NCI-H2227 (cell line): ENCODE data around the gene C4A.
"Not testable (repeated sequence)": the region's sequence is repeated elsewhere in the genome, so short reads cannot be mapped to it uniquely, and the experiment has no call there.

Source experiments
- DNase-seq: peaks from one replicate; lab custom pipeline; 2025; ENCODE audit not compliant: unreplicated experiment; lab: John Stamatoyannopoulos, UW

C4A gene

DNA sequence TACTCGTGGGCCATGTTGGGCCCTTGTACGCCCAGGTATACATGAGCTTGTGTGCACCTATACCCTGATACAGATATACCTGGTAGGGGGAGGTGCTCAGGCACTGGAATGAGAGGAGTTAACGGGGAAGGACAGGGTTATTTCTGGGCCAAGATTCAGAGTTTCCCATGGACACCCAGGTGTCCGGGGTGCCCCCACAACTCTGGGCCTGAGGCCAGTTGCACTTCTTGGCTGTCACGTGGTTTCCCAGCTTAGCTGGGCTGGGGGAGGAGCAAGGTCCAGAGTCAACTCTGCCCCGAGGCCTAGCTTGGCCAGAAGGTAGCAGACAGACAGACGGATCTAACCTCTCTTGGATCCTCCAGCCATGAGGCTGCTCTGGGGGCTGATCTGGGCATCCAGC, at the start of gene C4A:
Gene C4A (plus strand): TSS at position 314 of the 400 bp plus-strand sequence. CDS start 51 bp downstream, at position 365.
- DNase-seq = not testable (repeated sequence)

DNA sequence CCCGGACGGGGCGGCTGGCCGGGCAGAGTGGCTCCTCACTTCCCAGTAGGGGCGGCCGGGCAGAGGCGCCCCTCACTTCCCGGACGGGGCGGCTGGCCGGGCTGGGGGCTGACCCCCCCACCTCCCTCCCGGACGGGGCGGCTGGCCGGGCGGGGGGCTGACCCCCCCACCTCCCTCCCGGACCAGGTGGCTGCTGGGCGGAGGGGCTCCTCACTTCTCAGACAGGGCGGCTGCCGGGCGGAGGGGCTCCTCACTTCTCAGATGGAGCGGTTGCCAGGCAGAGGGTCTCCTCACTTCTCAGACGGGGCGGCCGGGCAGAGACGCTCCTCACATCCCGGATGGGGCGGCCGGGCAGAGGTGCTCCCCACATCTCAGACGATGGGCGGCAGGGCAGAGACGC, 49.7 kb upstream of the C4A start:
- not testable (repeated sequence) for DNase-seq

DNA sequence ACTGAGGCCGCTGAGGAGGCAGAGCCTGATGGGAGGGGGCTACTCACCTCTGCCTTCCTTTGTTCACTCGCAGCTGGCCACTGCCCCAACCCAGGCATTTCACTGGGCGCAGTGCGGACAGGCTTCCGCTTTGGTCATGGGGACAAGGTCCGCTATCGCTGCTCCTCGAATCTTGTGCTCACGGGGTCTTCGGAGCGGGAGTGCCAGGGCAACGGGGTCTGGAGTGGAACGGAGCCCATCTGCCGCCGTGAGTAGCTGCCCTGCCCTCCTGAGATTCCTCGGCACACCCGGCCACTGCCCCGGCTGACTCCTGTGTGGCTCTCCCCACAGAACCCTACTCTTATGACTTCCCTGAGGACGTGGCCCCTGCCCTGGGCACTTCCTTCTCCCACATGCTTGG, 48.3 kb upstream of the C4A start:
- no peak for DNase-seq

DNA sequence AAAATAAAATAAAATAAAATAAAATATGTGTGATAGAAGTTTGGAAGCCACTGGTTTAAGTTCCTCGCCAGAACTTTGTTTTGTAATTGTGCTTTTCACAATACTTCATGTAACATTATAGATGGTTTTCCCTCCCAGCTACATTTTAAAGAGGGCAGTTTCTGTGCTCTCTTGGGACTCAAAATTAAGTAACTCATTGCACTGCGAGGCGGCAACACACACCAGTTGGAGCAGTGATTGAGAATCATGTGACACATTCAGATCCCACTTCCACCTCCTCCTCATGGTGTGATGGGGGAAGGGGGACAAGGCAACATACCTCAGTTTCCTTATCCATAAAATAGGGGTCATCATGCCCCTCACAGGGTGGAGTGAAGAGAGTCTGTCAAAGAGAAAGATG, 46.8 kb upstream of the C4A start:
- DNase-seq = no peak

DNA sequence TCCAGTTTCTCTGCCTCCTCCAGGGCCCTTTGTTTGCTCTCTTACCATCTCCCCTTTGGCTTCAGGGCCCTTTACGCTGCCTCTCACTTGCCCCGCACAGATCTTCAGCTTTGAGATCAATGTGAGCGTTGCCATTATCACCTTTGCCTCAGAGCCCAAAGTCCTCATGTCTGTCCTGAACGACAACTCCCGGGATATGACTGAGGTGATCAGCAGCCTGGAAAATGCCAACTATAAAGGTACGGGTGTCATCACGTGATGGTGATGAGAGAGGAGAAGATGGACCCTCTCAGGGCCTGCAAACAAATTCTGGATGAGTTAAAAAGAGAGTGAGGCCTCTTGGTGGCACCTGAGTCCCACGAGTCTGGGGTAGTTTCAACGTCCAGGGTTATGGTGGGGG, 46.0 kb upstream of the C4A start:
- DNase-seq = no peak

DNA sequence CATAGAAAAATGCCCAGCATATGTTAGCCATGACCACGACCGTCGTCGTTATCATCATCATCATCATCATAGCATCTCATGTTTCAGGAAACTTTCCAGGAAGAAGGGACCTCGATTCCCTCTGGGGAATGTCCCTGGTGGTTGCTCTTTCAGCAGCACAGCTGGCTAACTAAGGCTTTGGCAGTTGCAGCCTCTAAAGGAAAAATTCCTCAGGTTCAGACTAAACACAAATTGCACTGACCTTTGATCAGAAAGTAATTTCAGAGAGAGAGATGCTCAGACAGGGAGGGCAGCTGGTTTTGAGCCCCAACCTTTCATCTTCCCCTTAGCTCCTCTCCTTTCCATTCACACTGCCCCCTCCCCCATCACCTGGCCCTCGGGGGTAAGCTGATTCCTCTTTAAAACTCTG, 41.6 kb upstream of the C4A start:
- peak; percentile 19 for DNase-seq

DNA sequence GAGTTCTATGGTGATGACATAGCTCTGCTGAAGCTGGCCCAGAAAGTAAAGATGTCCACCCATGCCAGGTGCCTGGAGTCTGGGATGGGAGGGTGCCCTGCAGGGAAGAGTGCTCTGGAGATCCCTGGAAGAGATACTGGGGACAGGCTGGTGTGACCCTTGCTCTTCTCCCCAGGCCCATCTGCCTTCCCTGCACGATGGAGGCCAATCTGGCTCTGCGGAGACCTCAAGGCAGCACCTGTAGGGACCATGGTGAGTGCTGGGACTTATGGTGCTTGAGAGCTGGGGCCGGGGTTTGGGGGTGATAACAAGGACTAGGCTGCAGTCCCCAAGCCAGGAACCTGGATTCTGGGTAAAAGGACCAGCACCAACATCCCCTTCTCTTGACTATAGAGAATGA, 38.1 kb upstream of the C4A start:
- no peak for DNase-seq

DNA sequence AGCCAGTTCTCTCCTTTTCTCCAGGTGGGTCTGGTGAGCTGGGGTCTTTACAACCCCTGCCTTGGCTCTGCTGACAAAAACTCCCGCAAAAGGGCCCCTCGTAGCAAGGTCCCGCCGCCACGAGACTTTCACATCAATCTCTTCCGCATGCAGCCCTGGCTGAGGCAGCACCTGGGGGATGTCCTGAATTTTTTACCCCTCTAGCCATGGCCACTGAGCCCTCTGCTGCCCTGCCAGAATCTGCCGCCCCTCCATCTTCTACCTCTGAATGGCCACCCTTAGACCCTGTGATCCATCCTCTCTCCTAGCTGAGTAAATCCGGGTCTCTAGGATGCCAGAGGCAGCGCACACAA, 36.7 kb upstream of the C4A start:
- no peak for DNase-seq

DNA sequence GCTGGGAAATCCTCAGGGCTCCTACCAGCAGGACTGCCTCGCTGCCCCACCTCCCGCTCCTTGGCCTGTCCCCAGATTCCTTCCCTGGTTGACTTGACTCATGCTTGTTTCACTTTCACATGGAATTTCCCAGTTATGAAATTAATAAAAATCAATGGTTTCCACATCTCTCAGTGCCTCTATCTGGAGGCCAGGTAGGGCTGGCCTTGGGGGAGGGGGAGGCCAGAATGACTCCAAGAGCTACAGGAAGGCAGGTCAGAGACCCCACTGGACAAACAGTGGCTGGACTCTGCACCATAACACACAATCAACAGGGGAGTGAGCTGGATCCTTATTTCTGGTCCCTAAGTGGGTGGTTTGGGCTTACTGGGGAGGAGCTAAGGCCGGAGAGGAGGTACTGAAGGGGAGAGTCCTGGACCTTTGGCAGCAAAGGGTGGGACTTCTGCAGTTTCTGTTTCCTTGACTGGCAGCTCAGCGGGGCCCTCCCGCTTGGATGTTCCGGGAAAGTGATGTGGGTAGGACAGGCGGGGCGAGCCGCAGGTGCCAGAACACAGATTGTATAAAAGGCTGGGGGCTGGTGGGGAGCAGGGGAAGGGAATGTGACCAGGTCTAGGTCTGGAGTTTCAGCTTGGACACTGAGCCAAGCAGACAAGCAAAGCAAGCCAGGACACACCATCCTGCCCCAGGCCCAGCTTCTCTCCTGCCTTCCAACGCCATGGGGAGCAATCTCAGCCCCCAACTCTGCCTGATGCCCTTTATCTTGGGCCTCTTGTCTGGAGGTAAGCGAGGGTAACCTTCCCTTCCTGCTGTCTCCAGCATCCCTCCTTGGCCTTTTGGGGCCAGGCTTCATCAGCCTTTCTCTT, 36.1 kb upstream of the C4A start, which contains the start of gene CFB:
Gene CFB (plus strand): TSS at position 589 of the 863 bp plus-strand sequence. CDS start 127 bp downstream, at position 716.
- no peak for DNase-seq

DNA sequence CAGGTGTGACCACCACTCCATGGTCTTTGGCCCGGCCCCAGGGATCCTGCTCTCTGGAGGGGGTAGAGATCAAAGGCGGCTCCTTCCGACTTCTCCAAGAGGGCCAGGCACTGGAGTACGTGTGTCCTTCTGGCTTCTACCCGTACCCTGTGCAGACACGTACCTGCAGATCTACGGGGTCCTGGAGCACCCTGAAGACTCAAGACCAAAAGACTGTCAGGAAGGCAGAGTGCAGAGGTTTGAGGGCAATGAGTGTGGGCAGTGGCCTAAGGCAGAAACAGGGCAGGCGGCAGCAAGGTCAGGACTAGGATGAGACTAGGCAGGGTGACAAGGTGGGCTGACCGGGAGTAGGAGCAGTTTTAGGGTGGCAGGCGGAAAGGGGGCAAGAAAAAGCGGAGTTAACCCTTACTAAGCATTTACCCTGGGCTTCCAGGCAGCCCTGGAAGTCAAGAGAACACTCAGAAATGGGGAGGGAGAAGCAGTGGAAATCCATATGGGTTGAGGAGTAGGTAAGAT, 35.4 kb upstream of the C4A start:
- no peak for DNase-seq

DNA sequence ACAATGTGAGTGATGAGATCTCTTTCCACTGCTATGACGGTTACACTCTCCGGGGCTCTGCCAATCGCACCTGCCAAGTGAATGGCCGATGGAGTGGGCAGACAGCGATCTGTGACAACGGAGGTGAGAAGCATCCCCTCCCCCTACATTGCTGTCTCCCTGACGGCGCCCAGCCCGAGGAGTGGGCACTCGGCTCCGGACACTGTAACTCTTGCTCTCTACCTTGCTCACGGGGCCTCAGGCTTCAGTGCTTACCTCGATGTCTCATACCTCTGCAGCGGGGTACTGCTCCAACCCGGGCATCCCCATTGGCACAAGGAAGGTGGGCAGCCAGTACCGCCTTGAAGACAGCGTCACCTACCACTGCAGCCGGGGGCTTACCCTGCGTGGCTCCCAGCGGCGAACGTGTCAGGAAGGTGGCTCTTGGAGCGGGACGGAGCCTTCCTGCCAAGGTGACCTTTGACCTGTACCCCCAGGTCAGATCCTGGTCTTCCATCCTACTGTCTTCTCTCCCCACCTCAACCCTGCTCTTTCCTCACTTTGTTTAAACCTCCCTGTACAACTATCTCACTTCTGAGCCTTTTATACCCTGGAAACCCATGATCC, 34.7 kb upstream of the C4A start:
- DNase-seq = no peak

DNA sequence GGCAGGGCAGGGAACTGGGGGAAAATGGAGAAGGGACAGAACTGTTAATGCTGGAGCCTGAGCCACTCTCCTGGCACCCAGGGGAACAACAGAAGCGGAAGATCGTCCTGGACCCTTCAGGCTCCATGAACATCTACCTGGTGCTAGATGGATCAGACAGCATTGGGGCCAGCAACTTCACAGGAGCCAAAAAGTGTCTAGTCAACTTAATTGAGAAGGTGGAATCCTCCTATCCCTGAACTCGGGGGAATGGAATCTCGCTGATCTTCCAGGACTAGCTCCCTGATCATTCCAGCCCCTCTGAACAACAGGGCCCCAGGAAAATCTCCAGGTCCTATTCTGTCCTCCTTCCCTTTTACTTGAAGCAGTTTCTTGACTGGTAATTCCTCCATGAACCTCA, 34.0 kb upstream of the C4A start:
- no peak for DNase-seq

DNA sequence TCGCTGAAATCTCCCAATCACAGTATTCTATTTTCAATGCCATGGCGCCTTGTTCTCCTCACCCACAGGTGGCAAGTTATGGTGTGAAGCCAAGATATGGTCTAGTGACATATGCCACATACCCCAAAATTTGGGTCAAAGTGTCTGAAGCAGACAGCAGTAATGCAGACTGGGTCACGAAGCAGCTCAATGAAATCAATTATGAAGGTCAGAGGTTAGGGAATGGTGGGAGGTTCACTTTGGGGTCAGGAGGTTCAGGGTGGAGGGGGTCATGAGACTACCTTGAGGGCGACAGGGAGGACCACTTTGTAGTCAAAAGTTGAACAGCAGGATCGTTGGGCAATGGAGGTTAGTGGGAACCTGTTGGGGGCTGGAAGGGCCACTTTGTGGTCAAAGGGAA, 33.6 kb upstream of the C4A start:
- no peak for DNase-seq

DNA sequence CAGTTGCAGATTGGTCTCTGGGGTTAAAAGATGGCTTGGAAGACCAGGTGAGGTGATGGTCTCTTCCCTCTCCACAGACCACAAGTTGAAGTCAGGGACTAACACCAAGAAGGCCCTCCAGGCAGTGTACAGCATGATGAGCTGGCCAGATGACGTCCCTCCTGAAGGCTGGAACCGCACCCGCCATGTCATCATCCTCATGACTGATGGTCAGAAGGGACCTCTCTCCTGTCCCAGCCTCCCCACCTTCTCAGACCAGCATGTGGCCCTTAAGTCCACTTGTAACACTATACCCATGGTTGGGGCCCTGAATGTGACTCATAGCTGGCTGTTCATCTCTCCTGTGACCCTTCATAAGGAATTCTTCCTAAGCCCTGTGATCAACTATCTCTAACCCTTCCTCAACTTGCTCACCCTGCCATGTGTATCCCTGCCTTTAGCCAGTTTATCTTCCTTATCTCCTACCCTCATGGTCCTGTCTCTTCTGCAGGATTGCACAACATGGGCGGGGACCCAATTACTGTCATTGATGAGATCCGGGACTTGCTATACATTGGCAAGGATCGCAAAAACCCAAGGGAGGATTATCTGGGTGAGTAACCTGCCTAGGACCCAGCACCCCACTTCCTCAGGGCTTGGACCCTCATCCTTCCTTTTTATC, 33.0 kb upstream of the C4A start:
- DNase-seq = no peak

DNA sequence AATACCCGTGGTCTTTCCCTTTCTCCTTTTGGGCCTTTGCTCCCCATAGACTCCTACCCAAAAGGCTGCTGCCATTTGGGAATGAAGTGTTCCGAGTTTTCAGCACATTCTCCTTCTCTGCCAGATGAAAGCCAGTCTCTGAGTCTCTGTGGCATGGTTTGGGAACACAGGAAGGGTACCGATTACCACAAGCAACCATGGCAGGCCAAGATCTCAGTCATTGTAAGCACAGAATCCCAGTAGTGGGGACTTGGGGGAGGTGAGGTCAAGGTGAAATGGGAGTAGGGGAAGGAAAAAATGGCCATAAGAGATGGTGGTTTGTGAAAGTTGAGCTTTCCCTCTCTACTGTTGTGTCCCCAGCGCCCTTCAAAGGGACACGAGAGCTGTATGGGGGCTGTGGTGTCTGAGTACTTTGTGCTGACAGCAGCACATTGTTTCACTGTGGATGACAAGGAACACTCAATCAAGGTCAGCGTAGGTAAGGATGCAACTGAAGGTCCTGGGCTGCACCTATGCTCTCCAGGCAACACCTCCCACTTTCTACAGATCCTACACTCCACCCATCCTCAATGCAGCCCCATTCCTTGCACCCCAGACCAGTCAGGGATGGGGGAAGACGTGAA, 31.8 kb upstream of the C4A start:
- DNase-seq = no peak

DNA sequence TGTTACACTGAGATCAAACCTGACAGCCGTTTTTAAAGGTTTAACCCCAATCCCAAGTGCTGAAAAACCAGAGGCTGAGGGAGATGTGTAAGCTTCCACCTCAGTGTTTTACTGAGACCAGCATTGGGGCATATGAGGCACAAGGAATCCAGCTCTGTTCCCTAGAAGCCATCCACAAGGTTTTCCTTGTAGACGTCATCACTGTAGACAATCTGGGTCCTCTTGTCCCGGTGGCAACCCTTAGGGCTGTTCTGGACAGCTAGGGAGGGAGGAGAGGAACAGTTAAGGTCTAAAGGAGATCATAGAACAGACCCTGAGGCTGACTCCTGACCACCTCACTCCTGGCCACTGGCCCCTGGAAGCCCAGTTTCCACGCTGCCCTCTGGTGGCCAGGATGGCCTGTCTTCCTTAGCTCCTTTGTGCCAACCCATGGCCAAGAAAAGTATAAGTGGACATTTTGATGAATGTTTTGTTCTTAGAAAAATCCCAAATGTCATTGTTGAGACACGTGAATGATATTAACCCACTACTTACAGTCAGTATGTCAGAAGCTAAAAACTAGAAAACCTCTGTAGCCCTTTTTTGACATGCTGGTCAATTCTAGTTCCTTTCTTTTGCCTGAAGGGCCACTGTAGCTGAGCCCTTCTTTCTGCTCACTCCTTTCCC, 29.6 kb upstream of the C4A start:
- DNase-seq = peak; percentile 66

DNA sequence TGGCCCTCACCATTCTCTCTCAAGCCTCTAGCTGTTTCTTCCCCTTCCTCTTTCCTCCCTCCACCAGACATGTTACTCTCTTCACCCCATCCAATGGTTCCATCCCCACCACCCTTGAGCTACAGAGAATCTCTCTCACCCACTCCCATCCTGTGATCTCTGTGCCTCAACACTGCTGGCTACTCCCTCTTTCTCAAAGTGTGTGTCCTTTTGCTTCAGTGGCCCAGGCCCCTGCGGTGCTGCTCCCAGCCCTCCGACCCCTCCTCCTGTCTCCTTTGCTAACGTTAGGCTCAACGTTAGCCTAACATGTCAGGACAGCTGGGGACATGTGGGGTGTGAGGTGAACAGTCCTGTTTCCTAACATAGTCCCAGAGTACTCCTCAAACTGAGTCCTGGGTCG, 29.0 kb upstream of the C4A start:
- DNase-seq = no peak

DNA sequence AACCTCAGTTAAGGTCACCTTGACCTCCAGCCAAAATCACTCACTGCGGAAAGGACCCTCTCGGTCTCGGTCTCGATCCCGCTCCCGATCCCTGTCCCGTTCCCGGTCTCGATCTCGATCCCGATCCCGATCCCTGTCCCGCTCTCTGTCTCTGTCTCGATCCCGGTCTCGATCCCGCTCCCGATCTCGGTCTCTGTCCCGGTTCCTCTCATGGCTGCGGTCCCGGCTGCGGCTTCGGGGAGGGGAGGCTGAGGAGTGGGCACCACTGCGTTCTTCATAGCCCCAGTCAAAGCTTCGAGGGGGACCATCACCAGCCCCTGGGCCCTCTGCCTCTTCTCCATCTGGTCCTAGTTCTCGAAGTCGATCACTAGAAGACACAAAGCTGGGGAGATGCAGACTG, 27.3 kb upstream of the C4A start:
- no peak for DNase-seq

DNA sequence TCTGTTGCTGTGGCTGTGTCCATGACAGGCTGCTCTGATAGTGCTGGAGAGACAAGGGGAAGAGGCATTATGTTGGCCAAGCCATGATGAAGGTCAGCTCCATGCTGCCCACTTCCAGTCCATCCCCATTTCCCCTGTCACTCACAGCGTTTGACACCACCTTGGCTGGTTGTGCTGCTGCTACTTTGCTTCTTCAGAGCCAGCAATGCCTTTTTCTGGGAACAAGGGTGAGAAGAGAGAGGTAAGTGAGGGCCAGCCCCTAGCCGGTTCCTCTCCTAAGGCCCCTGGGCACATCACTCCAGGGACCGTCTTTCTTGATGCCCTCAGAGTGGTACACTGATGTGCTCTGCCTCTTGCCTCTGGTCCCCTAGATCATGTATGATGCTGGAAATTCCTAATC, 25.1 kb upstream of the C4A start:
- no peak for DNase-seq

DNA sequence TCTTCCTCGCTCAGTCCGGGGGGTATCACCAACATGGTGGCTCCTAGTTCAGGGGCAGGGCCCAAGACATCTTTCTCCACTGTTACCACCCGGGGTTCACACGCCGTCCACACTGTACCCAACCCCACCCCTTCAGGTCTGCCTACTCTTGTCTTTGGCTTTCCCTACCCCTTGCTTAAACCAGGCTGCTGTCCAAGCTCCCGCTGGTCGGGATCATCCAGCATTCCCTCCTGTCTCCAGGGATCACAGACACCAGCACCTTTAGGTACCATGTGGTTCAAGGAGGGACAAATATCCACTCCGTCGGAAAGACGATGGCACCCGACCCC, 23.5 kb upstream of the C4A start:
- DNase-seq = no peak
